NB4 (cell line): Measurements from ENCODE around the gene FHIT.

Experiments used
- DNase-seq: peaks from one replicate; pipeline ENCODE4 v3.0.0; 2010; ENCODE audit warnings: low read depth
- H3K4me3 ChIP-seq: one replicate; pipeline ENCODE4 v1.5.1; 2011; ENCODE audit warnings: mild to moderate bottlenecking, low read depth, low read length, moderate library complexity
- CTCF ChIP-seq: IDR thresholded peaks from one replicate; pipeline ENCODE4 v1.5.1; 2012; ENCODE audit warnings: low read depth, low read length
- MAX ChIP-seq: IDR thresholded peaks from 2 replicates; pipeline ENCODE4 v1.6.1; 2011; ENCODE audit warnings: low read depth, low read length
- MYC ChIP-seq: IDR thresholded peaks from 2 replicates; pipeline ENCODE4 v1.6.1; 2011; ENCODE audit warnings: low read depth, low read length
- POLR2A ChIP-seq: IDR thresholded peaks from 2 replicates; pipeline ENCODE4 v1.6.1; 2011; ENCODE audit warnings: mild to moderate bottlenecking; ENCODE audit not compliant: insufficient read length; ENCODE audit errors: extremely low read depth

Gene FHIT

GRCh38 chr3:60983906-60984305 is 267.3 kb downstream of the FHIT start:
- no peak for DNase-seq

GRCh38 chr3:60980342-60980692 is 270.9 kb downstream of the FHIT start:
- no peak for TF ChIP-seq POLR2A
- no peak for TF ChIP-seq CTCF
- no peak for TF ChIP-seq MYC
- TF ChIP-seq MAX: no peak
- no peak overlapping the region for H3K4me3 ChIP-seq
- no peak for DNase-seq

More at GRCh38 chr3:60983906-60984305, 267.3 kb downstream of the FHIT start:
- TF ChIP-seq CTCF (no peak), MYC (no peak), POLR2A (no peak), MAX (no peak)
- H3K4me3 ChIP-seq: no peak overlapping the region

- DNase-seq: no peak
- TF ChIP-seq POLR2A: no peak
- no peak for TF ChIP-seq MYC
- TF ChIP-seq MAX: no peak
- no peak for TF ChIP-seq CTCF
- no peak overlapping the region for H3K4me3 ChIP-seq
Observed at GRCh38 chr3:60979461-60980341, 271.6 kb downstream of the FHIT start.

- no peak for DNase-seq
- no peak overlapping the region for H3K4me3 ChIP-seq
- no peak for TF ChIP-seq MAX
- no peak for TF ChIP-seq POLR2A
- no peak for TF ChIP-seq MYC
- no peak for TF ChIP-seq CTCF
Observed at GRCh38 chr3:60973321-60973720, 277.9 kb downstream of the FHIT start.

GRCh38 chr3:60972599-60972998 is 278.7 kb downstream of the FHIT start:
- no peak overlapping the region for H3K4me3 ChIP-seq
- no peak for DNase-seq
- TF ChIP-seq POLR2A (no peak), MAX (no peak), CTCF (no peak), MYC (no peak)
